ENCODE measurements around the gene TMED10. TPM values are rescaled to one million over a fixed set of nuclear protein-coding genes. Genes with fewer than 3 reads are reported as not detected.

Gene TMED10
- polyA plus RNA-seq, 1 experiment = 505 TPM

- ChIA-PET CTCF (no interaction called here), POLR2A (interaction anchor here (0.7 kb wide), 1 partner anchor 9 kb away, joined by 3 read pairs; no protein-coding TSS in a partner anchor)
- no peaks in the 10 kb centered on the region for H3K36me3 ChIP-seq (ENCODE audit: control insufficient read depth, insufficient read depth, low read length)
- H3K4me3 ChIP-seq (ENCODE audit: low read depth, low read length) = no peak overlapping the region
- no peaks in the 10 kb centered on the region for H3K27me3 ChIP-seq (ENCODE audit: control insufficient read depth, insufficient read depth, low read length)
- TF ChIP-seq CTCF (IDR thresholded peaks at IDR 0.05; ENCODE audit: insufficient read depth, low read depth, low read length) = no peak
- DNase-seq (ENCODE audit: low read depth) = no peak
These were observed 20.1 kb upstream of the TMED10 start for GRCh38 chr14:75196468-75196867.

- CTCF ChIA-PET = no interaction called here
- H3K27me3 ChIP-seq (ENCODE audit: control insufficient read depth, insufficient read depth, low read length) = no peaks in the 10 kb centered on the region
- no peak for DNase-seq (ENCODE audit: low read depth)
- POLR2A ChIA-PET = interaction anchor here (0.7 kb wide), 1 partner anchor 9 kb away, joined by 3 read pairs; no protein-coding TSS in a partner anchor
- no peak for TF ChIP-seq CTCF (IDR thresholded peaks at IDR 0.05; ENCODE audit: insufficient read depth, low read depth, low read length)
- H3K4me3 ChIP-seq (ENCODE audit: low read depth, low read length) = no peak overlapping the region
- H3K36me3 ChIP-seq (ENCODE audit: control insufficient read depth, insufficient read depth, low read length) = no peaks in the 10 kb centered on the region
These were observed 19.7 kb upstream of the TMED10 start for GRCh38 chr14:75196064-75196463.

- no peaks in the 10 kb centered on the region for H3K36me3 ChIP-seq (ENCODE audit: control insufficient read depth, insufficient read depth, low read length)
- no peak for DNase-seq (ENCODE audit: low read depth)
- no peak for TF ChIP-seq CTCF (IDR thresholded peaks at IDR 0.05; ENCODE audit: insufficient read depth, low read depth, low read length)
- no peaks in the 10 kb centered on the region for H3K27me3 ChIP-seq (ENCODE audit: control insufficient read depth, insufficient read depth, low read length)
- no peak overlapping the region for H3K4me3 ChIP-seq (ENCODE audit: low read depth, low read length)
- ChIA-PET POLR2A (no interaction called here), CTCF (interaction anchor here (0.6 kb wide), 1 partner anchor 627 kb away, joined by 3 read pairs; no protein-coding TSS in a partner anchor)
These were observed 14.7 kb upstream of the TMED10 start for GRCh38 chr14:75191100-75191499.

DNA sequence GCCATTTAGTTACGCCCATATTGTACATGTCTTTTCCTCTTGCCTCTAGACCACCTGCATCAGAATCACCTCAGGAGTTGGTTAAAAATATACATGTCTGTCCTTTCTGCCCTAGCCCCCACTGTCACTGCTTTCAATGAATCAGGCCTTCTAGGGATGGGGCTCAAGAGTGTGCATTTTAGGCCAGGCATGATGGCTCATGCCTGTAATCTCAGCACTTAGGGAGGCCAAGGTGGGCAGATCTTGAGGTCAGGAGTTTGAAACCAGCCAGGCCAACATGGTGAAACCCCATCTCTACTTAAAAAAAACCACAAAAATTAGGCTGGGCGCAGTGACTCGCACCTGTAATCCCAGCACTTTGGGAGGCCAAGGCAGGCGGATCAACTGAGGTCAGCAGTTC is 13.6 kb upstream of the TMED10 start:
- H3K27me3 ChIP-seq (ENCODE audit: control insufficient read depth, insufficient read depth, low read length) = no peaks in the 10 kb centered on the region
- H3K36me3 ChIP-seq (ENCODE audit: control insufficient read depth, insufficient read depth, low read length) = no peaks in the 10 kb centered on the region
- TF ChIP-seq CTCF (IDR thresholded peaks at IDR 0.05; ENCODE audit: insufficient read depth, low read depth, low read length) = no peak
- POLR2A ChIA-PET = no interaction called here
- no peak for DNase-seq (ENCODE audit: low read depth)
- CTCF ChIA-PET = no interaction called here
- no peak overlapping the region for H3K4me3 ChIP-seq (ENCODE audit: low read depth, low read length)

DNA sequence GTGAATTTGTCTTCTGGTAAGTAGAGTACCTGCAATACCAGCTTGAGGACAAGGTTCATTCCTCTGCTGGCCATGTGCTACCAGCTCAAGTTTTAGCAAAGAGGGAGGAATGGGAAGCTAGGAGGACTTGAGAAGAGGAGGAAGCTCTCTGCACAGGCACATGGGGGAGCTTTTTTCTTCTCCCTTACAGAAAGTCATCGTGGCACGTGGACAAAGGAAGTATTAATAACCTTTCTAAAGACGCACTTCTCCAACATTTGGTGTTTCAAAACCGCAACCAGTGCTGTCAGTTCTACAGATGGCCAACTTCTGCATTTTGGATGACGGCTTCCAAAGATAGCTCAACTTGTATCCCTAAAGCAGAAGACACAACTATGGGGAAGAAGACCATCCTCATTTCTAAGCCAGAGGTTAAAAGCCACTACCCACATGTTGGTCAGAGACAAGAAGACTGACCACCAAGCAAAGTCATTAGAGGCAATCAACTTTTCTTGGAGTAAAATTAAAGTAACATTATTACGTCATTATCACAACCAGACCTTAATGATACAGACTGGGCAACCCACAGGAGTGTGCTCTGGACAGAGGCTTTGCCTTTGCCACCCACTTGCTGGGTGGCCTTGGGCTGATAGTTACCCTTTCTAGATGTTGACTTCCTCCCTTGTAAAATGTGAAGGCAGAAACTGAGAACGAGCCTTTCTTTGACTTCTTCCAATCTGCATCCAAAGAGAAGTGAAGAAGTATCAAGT is 12.3 kb upstream of the TMED10 start:
- H3K4me3 ChIP-seq (ENCODE audit: low read depth, low read length) = no peak overlapping the region
- TF ChIP-seq CTCF (IDR thresholded peaks at IDR 0.05; ENCODE audit: insufficient read depth, low read depth, low read length) = no peak
- no peaks in the 10 kb centered on the region for H3K27me3 ChIP-seq (ENCODE audit: control insufficient read depth, insufficient read depth, low read length)
- no peak for DNase-seq (ENCODE audit: low read depth)
- H3K36me3 ChIP-seq (ENCODE audit: control insufficient read depth, insufficient read depth, low read length) = no peaks in the 10 kb centered on the region
- ChIA-PET POLR2A (no interaction called here), CTCF (no interaction called here)
